Smooth muscle cell (in vitro differentiated cells): Measurements from ENCODE around the gene ZNF287. TPM values are rescaled to one million over a fixed set of nuclear protein-coding genes. Genes with fewer than 3 reads are reported as not detected.

Experiments
- DNase-seq: peaks from one replicate; lab custom pipeline; 2025; ENCODE audit not compliant: unreplicated experiment; lab: John Stamatoyannopoulos, UW
- H2AFZ ChIP-seq: fragments of 200-600 bp; sonication (generic); 2 replicates; pipeline ENCODE4 v1.6.0; 2016; ENCODE audit warnings: antibody characterized with exemption, low read depth, mild to moderate bottlenecking
- H3F3A ChIP-seq: fragments of 200-600 bp; sonication (generic); 2 replicates; pipeline ENCODE4 v1.6.0; 2017; ENCODE audit warnings: antibody characterized with exemption, low read depth
- H3K27ac ChIP-seq: fragments of 200-600 bp; sonication (generic); 2 replicates; pipeline ENCODE4 v1.5.1; 2016; ENCODE audit warnings: low read depth, mild to moderate bottlenecking
- H3K27me3 ChIP-seq: fragments of 200-600 bp; sonication (generic); 2 replicates; pipeline ENCODE4 v1.6.1; 2016; ENCODE audit warnings: low read depth, mild to moderate bottlenecking
- H3K36me3 ChIP-seq: fragments of 200-600 bp; sonication (generic); 2 replicates; pipeline ENCODE4 v1.5.1; 2016; ENCODE audit warnings: low read depth
- H3K4me1 ChIP-seq: fragments of 200-600 bp; sonication (generic); 2 replicates; pipeline ENCODE4 v1.5.1; 2016; ENCODE audit warnings: low read depth
- H3K4me2 ChIP-seq: fragments of 200-600 bp; sonication (generic); 2 replicates; pipeline ENCODE4 v1.6.0; 2016; ENCODE audit warnings: mild to moderate bottlenecking
- H3K4me3 ChIP-seq: fragments of 200-600 bp; sonication (generic); 2 replicates; pipeline ENCODE4 v1.5.1; 2016; ENCODE audit warnings: mild to moderate bottlenecking
- H3K79me2 ChIP-seq: fragments of 200-600 bp; sonication (generic); 2 replicates; pipeline ENCODE4 v1.6.0; 2016; ENCODE audit warnings: low read depth, mild to moderate bottlenecking
- H3K9ac ChIP-seq: fragments of 200-600 bp; sonication (generic); 2 replicates; pipeline ENCODE4 v1.6.0; 2016; ENCODE audit warnings: low read depth
- H3K9me3 ChIP-seq: fragments of 200-600 bp; sonication (generic); replicated peaks from 2 replicates; pipeline ENCODE4 v1.5.1; 2016; ENCODE audit warnings: low read depth
- H4K20me1 ChIP-seq: fragments of 200-600 bp; sonication (generic); 2 replicates; pipeline ENCODE4 v1.6.0; 2016; ENCODE audit warnings: low read depth
- CTCF ChIP-seq: fragments of 200-600 bp; sonication (generic); IDR thresholded peaks from 2 replicates; pipeline ENCODE4 v1.5.1; 2017; ENCODE audit warnings: borderline replicate concordance, mild to moderate bottlenecking, antibody characterized with exemption; ENCODE audit not compliant: insufficient read depth, poor library complexity, severe bottlenecking
- WGBS: methylation state at CpG from one replicate; pipeline ENCODE4 v1.1.7; 2016; ENCODE audit warnings: low lambda C conversion rate; 5-methylcytosine and 5-hydroxymethylcytosine counted together
- polyA plus RNA-seq: library from polyadenylated mRNA; unstranded; fragments of >200 nt; fragmentation: Nextera tagmentation; extraction: Ambion mirVana; gene quantifications from 2 replicates; pipeline ENCODE4 v1.2.1, GENCODE V29; 2016
- total RNA-seq: library from RNA; depleted of rRNA; stranded (reverse); fragments of >200 nt; gene quantifications from 2 replicates; pipeline ENCODE4 v1.2.3, GENCODE V29; 2014

Gene ZNF287
- total and polyA plus RNA-seq, 2 experiments from 2014 or later: 17.7 to 25.8 TPM

GRCh38 chr17:16507918-16508533 lies 61.0 kb downstream of the ZNF287 start:
- Histone ChIP-seq H4K20me1 (no peaks in the 10 kb centered on the region), H3K4me2 (no peak overlapping the region), H2AFZ (no peak overlapping the region), H3F3A (no peaks in the 10 kb centered on the region), H3K27me3 (no peaks in the 10 kb centered on the region), H3K4me3 (no peak overlapping the region), H3K9me3 (no peaks in the 10 kb centered on the region), H3K4me1 (peaks cover 7% of the 10 kb centered on the region), H3K36me3 (no peaks in the 10 kb centered on the region), H3K9ac (no peak overlapping the region), H3K79me2 (no peaks in the 10 kb centered on the region), H3K27ac (no peak overlapping the region)
- DNase-seq: no peak
- no peak for TF ChIP-seq CTCF
- 77% methylated on average over 8 of the region's 8 CpGs for WGBS

- H3K36me3 ChIP-seq: no peaks in the 10 kb centered on the region
- H3F3A ChIP-seq: no peaks in the 10 kb centered on the region
- peak; percentile 27 for TF ChIP-seq CTCF
- H3K4me2 ChIP-seq: no peak overlapping the region
- H3K27me3 ChIP-seq: no peaks in the 10 kb centered on the region
- H2AFZ ChIP-seq: no peak overlapping the region
- H3K4me1 ChIP-seq: no peaks in the 10 kb centered on the region
- no peak overlapping the region for H3K27ac ChIP-seq
- H3K9me3 ChIP-seq: no peaks in the 10 kb centered on the region
- no peak overlapping the region for H3K4me3 ChIP-seq
- H3K9ac ChIP-seq: no peak overlapping the region
- DNase-seq: no peak
- WGBS: 95% methylated on average over 3 of the region's 3 CpGs
- no peaks in the 10 kb centered on the region for H3K79me2 ChIP-seq
- no peaks in the 10 kb centered on the region for H4K20me1 ChIP-seq
These were observed 62.8 kb downstream of the ZNF287 start for GRCh38 chr17:16506188-16506587.

GRCh38 chr17:16504984-16505383 lies 64.0 kb downstream of the ZNF287 start:
- no peak for DNase-seq
- no peak for TF ChIP-seq CTCF
- Histone ChIP-seq H3K9me3 (no peaks in the 10 kb centered on the region), H3K4me3 (no peak overlapping the region), H3K79me2 (no peaks in the 10 kb centered on the region), H3K36me3 (no peaks in the 10 kb centered on the region), H3F3A (no peaks in the 10 kb centered on the region), H3K27ac (no peak overlapping the region), H3K9ac (no peak overlapping the region), H2AFZ (no peak overlapping the region), H4K20me1 (no peaks in the 10 kb centered on the region), H3K4me1 (no peaks in the 10 kb centered on the region), H3K27me3 (no peaks in the 10 kb centered on the region), H3K4me2 (no peak overlapping the region)
- whole genome bisulfite sequencing: 94% methylated on average over 3 of the region's 3 CpGs

Other genes with a start within 250 kb of the ZNF287 start
- gene CENPV, start 215.7 kb downstream of the ZNF287 start, total RNA-seq: 17.5 and 21.2 TPM in 2 replicates
- 33.9 and 44.5 TPM in 2 replicates for gene CENPV, start 215.7 kb downstream of the ZNF287 start, polyA plus RNA-seq
- gene UBB, start 188.1 kb downstream of the ZNF287 start, total RNA-seq: 1,100 and 1,184 TPM in 2 replicates
- 2,038 and 2,323 TPM in 2 replicates for gene UBB, start 188.1 kb downstream of the ZNF287 start, polyA plus RNA-seq
- 51.4 and 58.0 TPM in 2 replicates for gene TRPV2, start 153.6 kb downstream of the ZNF287 start, total RNA-seq
- 65.6 and 92.9 TPM in 2 replicates for gene TRPV2, start 153.6 kb downstream of the ZNF287 start, polyA plus RNA-seq
- 0.76 and 2.7 TPM in 2 replicates for gene LRRC75A, start 77.0 kb downstream of the ZNF287 start, total RNA-seq
- gene LRRC75A, start 77.0 kb downstream of the ZNF287 start, polyA plus RNA-seq: 0.70 and 2.2 TPM in 2 replicates
- 12.8 and 13.0 TPM in 2 replicates for gene ZNF624, start 84.6 kb upstream of the ZNF287 start, total RNA-seq
- 3.3 and 3.6 TPM in 2 replicates for gene ZNF624, start 84.6 kb upstream of the ZNF287 start, polyA plus RNA-seq
- 1.4 and 1.6 TPM in 2 replicates for gene CCDC144A, start 121.0 kb upstream of the ZNF287 start, total RNA-seq
- 0.19 and 1.1 TPM in 2 replicates for gene CCDC144A, start 121.0 kb upstream of the ZNF287 start, polyA plus RNA-seq